Gastroesophageal sphincter (tissue), 3 donors: Measurements from ENCODE around the gene DYRK4.

Experiments
- CTCF ChIP-seq, 4 experiments: fragments of 200-600 bp in 2 of 4; fragments of 450-650 bp in 2 of 4; sonication (generic) in 1 of 4; IDR thresholded peaks; one replicate each; pipeline ENCODE4 v1.5.1; 2017 to 2019; ENCODE audit warnings: antibody characterized with exemption in 4 of 4, mild to moderate bottlenecking in 2 of 4, moderate library complexity in 2 of 4
- EP300 ChIP-seq: sonication (generic); formaldehyde crosslinking; IDR thresholded peaks from one replicate; pipeline ENCODE4 v1.6.1; 2017; ENCODE audit warnings: antibody characterized with exemption, mild to moderate bottlenecking
- POLR2A ChIP-seq, 2 donors: fragments of 450-650 bp; IDR thresholded peaks; one replicate each; pipeline ENCODE4 v1.6.1; 2017; ENCODE audit warnings: antibody characterized with exemption in 2 of 2, mild to moderate bottlenecking in 2 of 2, moderate library complexity in 1 of 2
- POLR2AphosphoS5 ChIP-seq: sonication (generic); formaldehyde crosslinking; IDR thresholded peaks from one replicate; pipeline ENCODE4 v1.6.1; 2017; ENCODE audit warnings: antibody characterized with exemption

GRCh38 chr12:4567073-4567881 is 5.3 kb downstream of the DYRK4 start:
- TF ChIP-seq CTCF (IDR thresholded peaks at IDR 0.05) (no peak), POLR2A (IDR thresholded peaks at IDR 0.05) (no peak), EP300 (no peak), POLR2AphosphoS5 (no peak)
